ENCODE measurements around the gene COX14.

COX14 gene

DNA sequence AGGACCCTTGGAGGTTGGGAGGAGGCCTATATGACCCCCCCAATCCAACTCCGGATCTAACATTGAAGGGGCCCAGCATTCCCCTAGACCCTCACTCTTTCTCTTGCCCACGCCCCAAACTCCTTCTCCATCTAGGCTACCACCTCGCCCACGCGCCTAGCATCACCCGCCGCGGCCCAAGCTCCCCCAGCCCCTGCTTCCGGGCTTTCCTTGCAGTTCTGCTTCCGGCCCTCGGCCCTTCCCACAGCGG lies 54.7 kb downstream of the COX14 start:
- DNase-seq: peak; percentile 45 to 54

DNA sequence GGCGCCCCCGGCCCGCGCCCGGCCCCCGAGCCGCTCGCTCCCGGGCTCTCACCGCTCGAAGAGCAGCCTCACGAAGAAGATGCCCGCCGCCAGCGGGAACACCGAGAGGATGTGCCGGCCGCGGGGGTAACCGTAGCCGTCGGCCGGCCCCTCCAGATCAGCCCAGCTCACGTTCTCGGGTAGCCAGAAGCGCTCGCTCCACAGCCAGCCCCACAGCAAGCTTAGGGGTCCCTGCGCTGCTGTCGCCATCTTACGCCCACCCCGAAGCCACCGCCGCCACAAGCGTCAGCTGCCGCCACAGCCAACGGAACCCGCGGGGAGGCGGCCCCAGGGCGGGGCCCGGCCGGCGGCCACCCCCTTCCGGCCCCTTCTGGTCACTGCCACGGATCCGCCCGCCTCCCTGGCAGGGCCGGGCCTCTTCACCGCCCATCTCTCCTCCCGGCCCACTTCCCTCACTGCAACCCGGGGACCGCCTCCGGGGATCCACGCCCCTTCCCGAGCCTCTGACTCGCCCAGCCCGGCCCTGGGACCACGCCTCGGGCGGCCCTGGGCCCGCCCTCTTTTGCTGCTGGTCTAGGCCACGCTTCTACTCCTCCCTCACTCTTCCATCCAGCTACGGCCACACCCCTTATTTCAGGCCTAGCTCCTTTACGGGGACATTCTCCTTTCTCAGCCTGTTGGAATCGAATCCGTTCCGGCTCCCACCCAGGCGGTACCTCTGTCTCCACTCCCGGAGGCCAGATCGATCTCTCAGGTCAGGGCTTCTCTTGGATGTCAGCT lies 55.2 kb downstream of the COX14 start, which contains the start of gene CERS5:
CERS5 (minus strand) TSS at position 321 of the 780 bp plus-strand sequence; CDS start at position 249, 72 bp downstream.
- DNase-seq: peak; percentile 92 to 95

Measured in stimulated activated CD4-positive, alpha-beta T cell treated with anti-CD3 and anti-CD28 coated beads, Interleukin-4, amount 100 ng/mL, for 4 hours (primary cell).